Panc1 (cell line): ENCODE measurements around the gene ARPC2. TPM values are rescaled to one million over a fixed set of nuclear protein-coding genes. Genes with fewer than 3 reads are reported as not detected.
A peak's percentile ranks its signal among the peaks of the same experiment; 100 is the strongest.

Experiments used
- ATAC-seq: fragments of 200-7000 bp; cut with Tn5 transposase; 2 replicates; pipeline ENCODE4 v1.9.1; 2020; ENCODE audit warnings: mild to moderate bottlenecking, moderate library complexity
- BruUV-seq: library from RNA; stranded (reverse); fragments of 400-500 nt; replicated peaks from 2 replicates; lab custom pipeline; 2021; lab: Mats Ljungman, UMichigan
- CTCF ChIA-PET: fragments of 300-600 bp; sonication (Branson Sonifier 250); formaldehyde crosslinking; loops from one replicate; lab custom pipeline; 2022; ENCODE audit warnings: antibody characterized with exemption; lab: Charles Lee
- POLR2A ChIA-PET: fragments of 300-600 bp; sonication (Branson Sonifier 250); formaldehyde crosslinking; loops from one replicate; lab custom pipeline; 2022; ENCODE audit warnings: antibody characterized with exemption; lab: Charles Lee
- DNase-seq: peaks from one replicate; pipeline ENCODE4 v3.0.0-alpha.2; 2010; ENCODE audit warnings: low read depth, low spot score
- H3K27ac ChIP-seq: 2 replicates; pipeline ENCODE4 v1.5.1; 2011; ENCODE audit warnings: mild to moderate bottlenecking, low read length, inconsistent platforms
- H3K27me3 ChIP-seq: fragments of 200-500 bp; sonication (Bioruptor generic); 2 replicates; pipeline ENCODE4 v1.6.0; 2014; ENCODE audit warnings: low read length, inconsistent platforms; ENCODE audit not compliant: control insufficient read depth, insufficient read depth
- H3K36me3 ChIP-seq: fragments of 200-500 bp; sonication (Bioruptor generic); 2 replicates; pipeline ENCODE4 v1.5.1; 2014; ENCODE audit warnings: inconsistent platforms, mild to moderate bottlenecking, low read length, moderate library complexity; ENCODE audit not compliant: control insufficient read depth, insufficient read depth
- H3K4me1 ChIP-seq: 2 replicates; pipeline ENCODE4 v1.5.1; 2011; ENCODE audit warnings: inconsistent platforms, mild to moderate bottlenecking, low read length, moderate library complexity; ENCODE audit not compliant: control insufficient read depth, insufficient read depth
- H3K4me3 ChIP-seq, 2 experiments: 2 replicates each; pipeline ENCODE4 v1.5.1; 2011 to 2012; ENCODE audit warnings: low read depth in 2 of 2, low read length in 2 of 2, mild to moderate bottlenecking in 2 of 2, inconsistent platforms in 1 of 2, moderate library complexity in 1 of 2
- H3K9me3 ChIP-seq: fragments of 200-500 bp; sonication (Bioruptor generic); 2 replicates; pipeline ENCODE4 v1.5.1; 2014; ENCODE audit warnings: low read depth, mild to moderate bottlenecking, inconsistent platforms, low read length, moderate library complexity; ENCODE audit not compliant: control insufficient read depth, insufficient read depth
- POLR2AphosphoS5 ChIP-seq: IDR thresholded peaks from 2 replicates; pipeline ENCODE4 v1.6.1; 2012; ENCODE audit warnings: mild to moderate bottlenecking, low read depth, low read length, moderate library complexity
- SIN3A ChIP-seq: IDR thresholded peaks from 2 replicates; pipeline ENCODE4 v1.6.1; 2012; ENCODE audit warnings: low read depth, mild to moderate bottlenecking, low read length, moderate library complexity, borderline replicate concordance; ENCODE audit not compliant: insufficient read depth
- TCF7L2 ChIP-seq: IDR thresholded peaks from 2 replicates; pipeline ENCODE4 v1.6.1; 2011; ENCODE audit warnings: mild to moderate bottlenecking, low read depth, low read length, inconsistent platforms
- in situ Hi-C: cut with HindIII; loops from 2 replicates; pipeline ENCODE4 v1.10.0; 2016; ENCODE audit warnings: low sequenced_read_pairs, low pct_unique_long_range_greater_than_20kb
- intact Hi-C: fragments of 100-400 bp; cut with micrococcal nuclease; formaldehyde crosslinking; loops from one replicate; pipeline ENCODE4 v1.10.0; 2022; ENCODE audit not compliant: unreplicated experiment
- total RNA-seq: library from RNA; stranded (reverse); gene quantifications from one replicate; pipeline ENCODE4 v1.2.1, GENCODE V29; 2021; ENCODE audit not compliant: unreplicated experiment
- TF ChIP-seq, protein P1 (sequence below): fragments of 450-650 bp; IDR thresholded peaks from 2 replicates; pipeline ENCODE4 v1.5.1; 2017; ENCODE audit warnings: mild to moderate bottlenecking
- TF ChIP-seq, protein P2 (sequence below), 2 experiments: IDR thresholded peaks; 2 replicates each; pipeline ENCODE4 v1.6.1; 2011 to 2012; ENCODE audit warnings: low read depth in 2 of 2, control low read depth in 1 of 2, low read length in 1 of 2, mild to moderate bottlenecking in 1 of 2, moderate library complexity in 1 of 2; ENCODE audit not compliant: insufficient read depth in 1 of 2

The ARPC2 gene
- total RNA-seq, 1 experiment from 2014 or later = 248 TPM

DNA sequence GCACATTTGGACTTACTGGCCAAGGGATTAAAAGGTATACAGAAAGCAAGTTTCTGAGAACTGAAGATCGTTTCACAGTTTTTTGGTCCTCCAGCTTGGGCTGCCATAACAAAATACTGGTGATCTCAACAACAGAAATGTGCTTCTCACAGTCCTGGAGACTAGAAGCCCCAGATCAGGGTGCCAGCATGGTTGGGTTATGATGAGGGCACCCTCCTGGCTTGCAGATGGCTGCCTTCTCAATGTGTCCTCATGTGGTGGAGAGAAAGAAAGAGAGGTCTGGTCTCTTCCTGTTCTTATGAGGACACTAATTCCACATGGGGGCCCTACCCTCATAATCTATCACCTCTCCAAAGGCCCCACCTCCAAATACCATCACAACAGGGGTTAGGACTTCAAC is 30.1 kb upstream of the ARPC2 start:
- H3K27ac ChIP-seq = peak overlapping the region; percentile 32; the same call in 1 of the 2 replicates
- no peak for TF ChIP-seq TCF7L2
- TF ChIP-seq POLR2AphosphoS5 = no peak
- TF ChIP-seq, protein P1, sequence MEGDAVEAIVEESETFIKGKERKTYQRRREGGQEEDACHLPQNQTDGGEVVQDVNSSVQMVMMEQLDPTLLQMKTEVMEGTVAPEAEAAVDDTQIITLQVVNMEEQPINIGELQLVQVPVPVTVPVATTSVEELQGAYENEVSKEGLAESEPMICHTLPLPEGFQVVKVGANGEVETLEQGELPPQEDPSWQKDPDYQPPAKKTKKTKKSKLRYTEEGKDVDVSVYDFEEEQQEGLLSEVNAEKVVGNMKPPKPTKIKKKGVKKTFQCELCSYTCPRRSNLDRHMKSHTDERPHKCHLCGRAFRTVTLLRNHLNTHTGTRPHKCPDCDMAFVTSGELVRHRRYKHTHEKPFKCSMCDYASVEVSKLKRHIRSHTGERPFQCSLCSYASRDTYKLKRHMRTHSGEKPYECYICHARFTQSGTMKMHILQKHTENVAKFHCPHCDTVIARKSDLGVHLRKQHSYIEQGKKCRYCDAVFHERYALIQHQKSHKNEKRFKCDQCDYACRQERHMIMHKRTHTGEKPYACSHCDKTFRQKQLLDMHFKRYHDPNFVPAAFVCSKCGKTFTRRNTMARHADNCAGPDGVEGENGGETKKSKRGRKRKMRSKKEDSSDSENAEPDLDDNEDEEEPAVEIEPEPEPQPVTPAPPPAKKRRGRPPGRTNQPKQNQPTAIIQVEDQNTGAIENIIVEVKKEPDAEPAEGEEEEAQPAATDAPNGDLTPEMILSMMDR = no peak
- no peak for TF ChIP-seq SIN3A
- TF ChIP-seq, protein P2, sequence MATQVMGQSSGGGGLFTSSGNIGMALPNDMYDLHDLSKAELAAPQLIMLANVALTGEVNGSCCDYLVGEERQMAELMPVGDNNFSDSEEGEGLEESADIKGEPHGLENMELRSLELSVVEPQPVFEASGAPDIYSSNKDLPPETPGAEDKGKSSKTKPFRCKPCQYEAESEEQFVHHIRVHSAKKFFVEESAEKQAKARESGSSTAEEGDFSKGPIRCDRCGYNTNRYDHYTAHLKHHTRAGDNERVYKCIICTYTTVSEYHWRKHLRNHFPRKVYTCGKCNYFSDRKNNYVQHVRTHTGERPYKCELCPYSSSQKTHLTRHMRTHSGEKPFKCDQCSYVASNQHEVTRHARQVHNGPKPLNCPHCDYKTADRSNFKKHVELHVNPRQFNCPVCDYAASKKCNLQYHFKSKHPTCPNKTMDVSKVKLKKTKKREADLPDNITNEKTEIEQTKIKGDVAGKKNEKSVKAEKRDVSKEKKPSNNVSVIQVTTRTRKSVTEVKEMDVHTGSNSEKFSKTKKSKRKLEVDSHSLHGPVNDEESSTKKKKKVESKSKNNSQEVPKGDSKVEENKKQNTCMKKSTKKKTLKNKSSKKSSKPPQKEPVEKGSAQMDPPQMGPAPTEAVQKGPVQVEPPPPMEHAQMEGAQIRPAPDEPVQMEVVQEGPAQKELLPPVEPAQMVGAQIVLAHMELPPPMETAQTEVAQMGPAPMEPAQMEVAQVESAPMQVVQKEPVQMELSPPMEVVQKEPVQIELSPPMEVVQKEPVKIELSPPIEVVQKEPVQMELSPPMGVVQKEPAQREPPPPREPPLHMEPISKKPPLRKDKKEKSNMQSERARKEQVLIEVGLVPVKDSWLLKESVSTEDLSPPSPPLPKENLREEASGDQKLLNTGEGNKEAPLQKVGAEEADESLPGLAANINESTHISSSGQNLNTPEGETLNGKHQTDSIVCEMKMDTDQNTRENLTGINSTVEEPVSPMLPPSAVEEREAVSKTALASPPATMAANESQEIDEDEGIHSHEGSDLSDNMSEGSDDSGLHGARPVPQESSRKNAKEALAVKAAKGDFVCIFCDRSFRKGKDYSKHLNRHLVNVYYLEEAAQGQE (IDR thresholded peaks at IDR 0.05; ENCODE audit: insufficient read depth in 1 of 2, low read depth in 2 of 2, low read length in 1 of 2) = no peak
- POLR2A ChIA-PET = no interaction called here
- in situ Hi-C loops (no loop called here), intact Hi-C loops (no loop called here)
- no peaks in the 10 kb centered on the region for H3K4me1 ChIP-seq
- no TSS peak for BruUV-seq
- H3K9me3 ChIP-seq = no peaks in the 10 kb centered on the region
- H3K36me3 ChIP-seq = no peaks in the 10 kb centered on the region
- ATAC-seq = peak; percentile 43
- no peak for DNase-seq
- no peak overlapping the region for H3K4me3 ChIP-seq
- CTCF ChIA-PET = interaction anchor here (0.5 kb wide), 1 partner anchor 47 kb away, joined by 3 read pairs; no protein-coding TSS in a partner anchor
- H3K27me3 ChIP-seq = peaks cover 6% of the 10 kb centered on the region; the same call in 1 of the 2 replicates

DNA sequence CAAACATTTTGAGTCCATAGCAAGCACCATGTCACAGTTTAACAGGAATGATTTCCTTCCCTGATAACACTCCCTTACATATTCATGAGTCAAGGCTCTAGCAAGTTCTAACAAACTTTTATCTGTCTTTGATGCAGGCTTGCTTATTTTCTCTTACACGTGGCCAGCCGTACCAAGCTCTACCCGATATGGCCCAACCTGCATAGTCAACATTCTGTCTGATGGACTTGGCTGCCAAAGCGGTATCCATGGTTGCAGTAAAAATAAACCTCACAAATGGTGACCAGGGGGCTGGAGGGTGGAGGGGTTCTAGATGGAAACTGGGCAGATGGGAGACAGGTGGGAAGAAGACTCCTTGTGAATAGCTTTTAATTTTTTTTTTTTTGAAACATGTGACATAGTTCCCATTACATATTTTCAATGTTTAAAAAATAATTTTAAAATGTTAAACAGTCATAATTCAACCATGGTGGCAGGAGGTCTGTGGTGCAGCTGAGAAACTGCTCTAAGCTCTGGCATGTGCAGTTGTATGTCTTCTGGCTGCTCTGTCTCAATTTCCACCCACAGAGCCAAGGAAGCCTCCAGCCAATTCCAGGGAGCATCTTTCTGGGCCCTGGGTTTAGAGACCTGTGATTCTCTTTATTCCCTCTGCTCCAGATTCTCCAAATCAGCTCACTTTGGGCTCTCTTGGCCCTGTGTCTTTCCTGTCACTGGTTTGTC is 29.5 kb upstream of the ARPC2 start:
- intact Hi-C loops (no loop called here), in situ Hi-C loops (no loop called here)
- Histone ChIP-seq H3K36me3 (no peaks in the 10 kb centered on the region), H3K27ac (no peak overlapping the region), H3K9me3 (no peaks in the 10 kb centered on the region), H3K4me3 (no peak overlapping the region), H3K4me1 (no peaks in the 10 kb centered on the region), H3K27me3 (peaks cover 6% of the 10 kb centered on the region; the same call in 1 of the 2 replicates)
- ChIA-PET CTCF (interaction anchor here (0.5 to 0.7 kb wide), 2 partner anchors 27 to 46 kb away, joined by 3 read pairs; no protein-coding TSS in a partner anchor), POLR2A (no interaction called here)
- TF ChIP-seq POLR2AphosphoS5 (no peak), SIN3A (no peak), TCF7L2 (no peak)
- TF ChIP-seq, protein P1 = no peak
- TF ChIP-seq, protein P2 (IDR thresholded peaks at IDR 0.05; ENCODE audit: insufficient read depth in 1 of 2, low read depth in 2 of 2, low read length in 1 of 2) = no peak
- ATAC-seq = no peak
- no TSS peak for BruUV-seq
- no peak for DNase-seq
